MM.1S (cell line): ENCODE results near the gene SERPINE2.

ENCODE experiments used
- DNase-seq: peaks from one replicate; pipeline ENCODE4 v3.0.0-alpha.2; 2015
- H2AFZ ChIP-seq: fragments of 300-600 bp; sonication (generic); 2 replicates; pipeline ENCODE4 v1.6.0; 2016; ENCODE audit warnings: antibody characterized with exemption, low read length
- H3F3A ChIP-seq: fragments of 300-600 bp; sonication (generic); 2 replicates; pipeline ENCODE4 v1.6.1; 2016; ENCODE audit warnings: mild to moderate bottlenecking, antibody characterized with exemption, low read length, moderate library complexity, mixed read lengths; ENCODE audit not compliant: insufficient read depth
- H3K27ac ChIP-seq: fragments of 300-600 bp; sonication (generic); 2 replicates; pipeline ENCODE4 v1.5.1; 2016; ENCODE audit warnings: mild to moderate bottlenecking, low read length
- H3K27me3 ChIP-seq: fragments of 300-600 bp; sonication (generic); replicated peaks from 2 replicates; pipeline ENCODE4 v1.6.0; 2016; ENCODE audit warnings: low read length; ENCODE audit not compliant: insufficient read depth
- H3K36me3 ChIP-seq: fragments of 300-600 bp; sonication (generic); replicated peaks from 2 replicates; pipeline ENCODE4 v1.6.1; 2016; ENCODE audit warnings: mild to moderate bottlenecking, low read length, mixed read lengths; ENCODE audit not compliant: insufficient read depth
- H3K4me1 ChIP-seq: fragments of 300-600 bp; sonication (generic); 2 replicates; pipeline ENCODE4 v1.6.1; 2016; ENCODE audit warnings: low read length, mixed read lengths
- H3K4me2 ChIP-seq: fragments of 300-600 bp; sonication (generic); 2 replicates; pipeline ENCODE4 v1.6.0; 2016; ENCODE audit warnings: low read depth, low read length
- H3K4me3 ChIP-seq: fragments of 300-600 bp; sonication (generic); 2 replicates; pipeline ENCODE4 v1.5.1; 2016; ENCODE audit warnings: low read length, mixed read lengths
- H3K79me2 ChIP-seq: fragments of 300-600 bp; sonication (generic); 2 replicates; pipeline ENCODE4 v1.6.1; 2016; ENCODE audit warnings: mixed run types, low read length, mixed read lengths
- H3K9ac ChIP-seq: fragments of 300-600 bp; sonication (generic); 2 replicates; pipeline ENCODE4 v1.6.1; 2016; ENCODE audit warnings: low read length, mixed read lengths
- H3K9me2 ChIP-seq: fragments of 300-600 bp; sonication (generic); replicated peaks from 2 replicates; pipeline ENCODE4 v1.6.1; 2016; ENCODE audit warnings: mild to moderate bottlenecking, low read length, mixed read lengths; ENCODE audit not compliant: insufficient read depth
- H3K9me3 ChIP-seq: fragments of 300-600 bp; sonication (generic); replicated peaks from 2 replicates; pipeline ENCODE4 v1.6.1; 2016; ENCODE audit warnings: mild to moderate bottlenecking, low read length, mixed read lengths; ENCODE audit not compliant: insufficient read depth
- H4K20me1 ChIP-seq: fragments of 300-600 bp; sonication (generic); 2 replicates; pipeline ENCODE4 v1.6.1; 2016; ENCODE audit warnings: mild to moderate bottlenecking, low read length, moderate library complexity, mixed read lengths; ENCODE audit not compliant: insufficient read depth
- CTCF ChIP-seq: fragments of 300-600 bp; sonication (generic); IDR thresholded peaks from 2 replicates; pipeline ENCODE4 v1.5.1; 2016; ENCODE audit warnings: antibody characterized with exemption, low read length, mixed read lengths
- EZH2 ChIP-seq: fragments of 300-600 bp; sonication (generic); optimal IDR thresholded peaks from 2 replicates; pipeline ENCODE3; 2017; ENCODE audit warnings: low read depth, mild to moderate bottlenecking, antibody characterized with exemption, low read length, mixed read lengths
- EZH2phosphoT487 ChIP-seq: fragments of 300-600 bp; sonication (generic); IDR thresholded peaks from 2 replicates; pipeline ENCODE4 v1.6.1; 2018; ENCODE audit warnings: antibody characterized with exemption, low read length

The SERPINE2 gene

DNA sequence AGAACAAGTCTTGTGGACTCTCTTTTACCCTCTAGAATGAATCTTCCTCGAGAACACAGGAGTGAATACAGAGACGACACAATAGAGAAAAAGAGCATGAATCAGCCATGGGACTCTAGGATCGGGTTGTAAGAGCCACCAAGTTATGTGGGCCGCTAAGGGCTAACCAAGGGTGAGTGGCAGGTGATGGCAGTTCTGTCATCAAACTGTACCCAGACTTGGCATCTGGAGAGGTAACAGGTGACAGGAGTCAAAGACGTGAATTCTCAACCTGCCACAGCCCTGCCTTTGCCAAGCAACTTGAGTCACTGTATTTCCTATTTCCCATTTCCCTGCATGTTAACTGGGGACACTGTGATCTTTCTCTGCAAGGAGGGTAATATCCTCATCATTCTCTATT is 11.2 kb downstream of the SERPINE2 start:
- TF ChIP-seq CTCF (no peak), EZH2 (no peak), EZH2phosphoT487 (no peak)
- Histone ChIP-seq H3K9me2 (no peaks in the 10 kb centered on the region), H3K79me2 (peaks cover 44% of the 10 kb centered on the region), H3K9ac (no peak overlapping the region), H2AFZ (no peak overlapping the region), H3K9me3 (no peaks in the 10 kb centered on the region), H4K20me1 (no peaks in the 10 kb centered on the region), H3F3A (peaks cover 13% of the 10 kb centered on the region), H3K36me3 (no peaks in the 10 kb centered on the region), H3K4me1 (peaks cover 41% of the 10 kb centered on the region), H3K4me3 (no peak overlapping the region), H3K27me3 (no peaks in the 10 kb centered on the region), H3K4me2 (no peak overlapping the region), H3K27ac (no peak overlapping the region)
- no peak for DNase-seq

- no peaks in the 10 kb centered on the region for H3K9me3 ChIP-seq
- H3K36me3 ChIP-seq = no peaks in the 10 kb centered on the region
- H3K4me3 ChIP-seq = no peak overlapping the region
- H4K20me1 ChIP-seq = no peaks in the 10 kb centered on the region
- 0 out of 2 replicates have a peak overlapping the region, but pooled peaks have one; percentile 4 for H3K4me2 ChIP-seq
- no peak overlapping the region for H3K9ac ChIP-seq
- H3K4me1 ChIP-seq = peaks cover 42% of the 10 kb centered on the region
- H3F3A ChIP-seq = peaks cover 13% of the 10 kb centered on the region
- DNase-seq = no peak
- H2AFZ ChIP-seq = no peak overlapping the region
- no peak for TF ChIP-seq CTCF
- no peak for TF ChIP-seq EZH2
- no peak for TF ChIP-seq EZH2phosphoT487
- H3K27me3 ChIP-seq = no peaks in the 10 kb centered on the region
- peaks cover 44% of the 10 kb centered on the region for H3K79me2 ChIP-seq
- no peaks in the 10 kb centered on the region for H3K9me2 ChIP-seq
- no peak overlapping the region for H3K27ac ChIP-seq
These were observed 12.0 kb downstream of the SERPINE2 start for GRCh38 chr2:224027070-224027469.

GRCh38 chr2:224025874-224026273 is 13.2 kb downstream of the SERPINE2 start:
- H3K9ac ChIP-seq = peak overlapping the region; percentile 43
- H3K27me3 ChIP-seq = no peaks in the 10 kb centered on the region
- TF ChIP-seq EZH2phosphoT487 = no peak
- TF ChIP-seq EZH2 = no peak
- TF ChIP-seq CTCF = no peak
- no peaks in the 10 kb centered on the region for H3K9me2 ChIP-seq
- H3K27ac ChIP-seq = peak overlapping the region; percentile 84
- DNase-seq = peak; percentile 98
- H3F3A ChIP-seq = peaks cover 13% of the 10 kb centered on the region
- peak overlapping the region; percentile 71 for H3K4me2 ChIP-seq
- H3K79me2 ChIP-seq = peaks cover 35% of the 10 kb centered on the region
- H3K4me1 ChIP-seq = peaks cover 42% of the 10 kb centered on the region
- peak overlapping the region; percentile 45 for H3K4me3 ChIP-seq
- H3K36me3 ChIP-seq = no peaks in the 10 kb centered on the region
- no peaks in the 10 kb centered on the region for H3K9me3 ChIP-seq
- no peaks in the 10 kb centered on the region for H4K20me1 ChIP-seq
- peak overlapping the region; percentile 40 for H2AFZ ChIP-seq
